Stomach (tissue), 9 donors: ENCODE data around the gene HIPK3. TPM values are rescaled to one million over a fixed set of nuclear protein-coding genes. Genes with fewer than 3 reads are reported as not detected.

Source experiments
- DNase-seq, 2 donors: peaks; one replicate each; pipeline versions ENCODE4 v3.0.0 to v3.0.0-alpha.2; 2013 to 2019
- H3K27ac ChIP-seq, 5 donors: fragments of 200-600 bp in 4 of 5; sonication (generic) in 4 of 5; one replicate each; pipeline ENCODE4 v1.5.1; 2013 to 2019; ENCODE audit warnings: mild to moderate bottlenecking in 1 of 5, moderate library complexity in 1 of 5
- H3K27me3 ChIP-seq, 3 donors: fragments of 200-600 bp; sonication (generic); one replicate each; pipeline ENCODE4 v1.5.1; 2017 to 2019; ENCODE audit warnings: mixed run types in 1 of 3
- H3K36me3 ChIP-seq, 4 donors: fragments of 200-600 bp; sonication (generic); 1 replicate in 3 of 4; 2 replicates in 1 of 4; pipeline ENCODE4 v1.5.1; 2016 to 2019
- H3K4me1 ChIP-seq, 4 donors: fragments of 200-600 bp; sonication (generic); one replicate each; pipeline ENCODE4 v1.5.1; 2016 to 2019
- H3K4me3 ChIP-seq, 4 donors: fragments of 200-600 bp; sonication (generic) in 3 of 4; one replicate each; pipeline ENCODE4 v1.5.1; 2016 to 2019; ENCODE audit warnings: mild to moderate bottlenecking in 1 of 4
- H3K9me3 ChIP-seq, 4 donors: fragments of 200-600 bp; sonication (generic); one replicate each; pipeline ENCODE4 v1.5.1; 2016 to 2019
- CTCF ChIP-seq, 7 experiments: fragments of 450-650 bp in 4 of 7; fragments of 200-600 bp in 3 of 7; sonication (generic) in 3 of 7; IDR thresholded peaks; one replicate each; pipeline ENCODE4 v1.5.1; 2016 to 2019; ENCODE audit warnings: antibody characterized with exemption in 7 of 7, control low read depth in 2 of 7, mild to moderate bottlenecking in 1 of 7
- EP300 ChIP-seq: sonication (generic); formaldehyde crosslinking; IDR thresholded peaks from one replicate; pipeline ENCODE4 v1.6.1; 2017; ENCODE audit warnings: antibody characterized with exemption
- POLR2A ChIP-seq, 4 donors: fragments of 450-650 bp; IDR thresholded peaks; one replicate each; pipeline ENCODE4 v1.6.1; 2016; ENCODE audit warnings: antibody characterized with exemption in 4 of 4, control low read depth in 2 of 4, mild to moderate bottlenecking in 1 of 4, moderate library complexity in 1 of 4
- POLR2AphosphoS5 ChIP-seq, 3 donors: sonication (generic); formaldehyde crosslinking; IDR thresholded peaks; one replicate each; pipeline ENCODE4 v1.6.1; 2016; ENCODE audit warnings: antibody characterized with exemption in 3 of 3
- WGBS, 5 donors: extraction: QIAGEN DNeasy Blood & Tissue Kit in 3 of 5; methylation state at CpG; one replicate each; pipeline versions ENCODE4 v1.1.5 to v1.1.7; 2013 to 2018; 5-methylcytosine and 5-hydroxymethylcytosine counted together
- intact Hi-C: fragments of 100-400 bp; cut with DNase I; formaldehyde crosslinking; loops from one replicate; pipeline ENCODE4 v1.15.1; 2023; ENCODE audit warnings: low total_unique reads
- polyA plus RNA-seq, 3 donors: library from polyadenylated mRNA; stranded (reverse); fragments of 200-250 nt; gene quantifications; one replicate each; pipeline ENCODE4 v1.2.3, GENCODE V29; 2013
- total RNA-seq, 5 donors: library from RNA; depleted of rRNA; stranded (reverse); fragments of >200 nt; gene quantifications; one replicate each; pipeline versions ENCODE4 v1.1.0 to v1.2.3, GENCODE V29; 2014 to 2016
- donor health status: healthy with polysubstance abuse.
- donor health status: Bipolar disorder and iron deficiency.
- donor health status: healthy.

HIPK3 gene
- total and polyA plus RNA-seq, 8 donors: 10.6 to 222 (median 67.4) TPM

- Histone ChIP-seq H3K27ac (peak overlapping the region in 3 of 5 donors; percentile 42 to 79 (median 52)), H3K4me1 (peaks cover 29 to 90% (median 62%) of the 10 kb centered on the region in 4 donors), H3K36me3 (peaks cover 0 to 37% (median 21%) of the 10 kb centered on the region in 4 donors), H3K4me3 (no peak overlapping the region), H3K9me3 (no peaks in the 10 kb centered on the region), H3K27me3 (no peaks in the 10 kb centered on the region)
- DNase-seq: peak in 1 of 2 donors; percentile 31
- TF ChIP-seq POLR2A (IDR thresholded peaks at IDR 0.05) (no peak), CTCF (IDR thresholded peaks at IDR 0.05) (no peak), POLR2AphosphoS5 (IDR thresholded peaks at IDR 0.05) (no peak), EP300 (no peak)
- WGBS, 5 donors: 42 to 67% (median 51%) methylated on average over 1 of the region's 1 CpG
- intact Hi-C loops: no loop called here
Measured at GRCh38 chr11:33290319-33290718, 33.1 kb downstream of the HIPK3 start.

GRCh38 chr11:33291004-33291777, 34.0 kb downstream of the HIPK3 start:
- 25 to 30% (median 28%) methylated on average over 6 of the region's 6 CpGs for WGBS, 5 donors
- Histone ChIP-seq H3K9me3 (no peaks in the 10 kb centered on the region), H3K27ac (peak overlapping the region in 4 of 5 donors; percentile 42 to 79 (median 52)), H3K27me3 (no peaks in the 10 kb centered on the region), H3K4me1 (peaks cover 29 to 90% (median 63%) of the 10 kb centered on the region in 4 donors), H3K4me3 (no peak overlapping the region), H3K36me3 (peaks cover 0 to 39% (median 23%) of the 10 kb centered on the region in 4 donors)
- peak in 1 of 2 donors; percentile 80 for DNase-seq
- intact Hi-C loops: no loop called here
- TF ChIP-seq POLR2AphosphoS5 (IDR thresholded peaks at IDR 0.05) (peak; percentile 76 to 95 (median 92)), EP300 (peak; percentile 81), POLR2A (IDR thresholded peaks at IDR 0.05) (no peak)

GRCh38 chr11:33292311-33292710, 35.1 kb downstream of the HIPK3 start:
- 78 to 86% (median 84%) methylated on average over 2 of the region's 2 CpGs for WGBS, 5 donors
- H3K4me1 ChIP-seq: peaks cover 23 to 90% (median 54%) of the 10 kb centered on the region in 4 donors
- no peak overlapping the region for H3K4me3 ChIP-seq
- no peak for DNase-seq
- H3K27me3 ChIP-seq: no peaks in the 10 kb centered on the region
- H3K27ac ChIP-seq: peak overlapping the region in 2 of 5 donors; percentile 42 to 79
- intact Hi-C loops: no loop called here
- no peaks in the 10 kb centered on the region for H3K9me3 ChIP-seq
- H3K36me3 ChIP-seq: peaks cover 0 to 29% (median 14%) of the 10 kb centered on the region in 4 donors
- TF ChIP-seq POLR2AphosphoS5 (IDR thresholded peaks at IDR 0.05) (no peak), POLR2A (IDR thresholded peaks at IDR 0.05) (no peak), CTCF (IDR thresholded peaks at IDR 0.05) (no peak), EP300 (no peak)

- TF ChIP-seq EP300 (no peak), POLR2A (IDR thresholded peaks at IDR 0.05) (no peak), POLR2AphosphoS5 (IDR thresholded peaks at IDR 0.05) (no peak), CTCF (IDR thresholded peaks at IDR 0.05) (no peak)
- Histone ChIP-seq H3K4me3 (no peak overlapping the region), H3K36me3 (peaks cover 3 to 15% (median 6%) of the 10 kb centered on the region in 4 donors), H3K27ac (peak overlapping the region in 1 of 5 donors; percentile 79), H3K4me1 (peaks cover 16 to 71% (median 43%) of the 10 kb centered on the region in 4 donors), H3K27me3 (no peaks in the 10 kb centered on the region), H3K9me3 (peaks cover 0 to 7% (median 0%) of the 10 kb centered on the region in 4 donors)
- WGBS, 5 donors: 75 to 84% (median 78%) methylated on average over 4 of the region's 4 CpGs
- intact Hi-C loops: no loop called here
- DNase-seq: no peak
Measured at GRCh38 chr11:33294224-33294623, 37.0 kb downstream of the HIPK3 start.
